Glomerular visceral epithelial cell (primary cell): ENCODE results near the gene SLC6A19.
"Not testable (repeated sequence)": the region's sequence is repeated elsewhere in the genome, so short reads cannot be mapped to it uniquely, and the experiment has no call there.

Source experiments
- DNase-seq: peaks from one replicate; pipeline ENCODE4 v3.0.0-alpha.2; 2016; ENCODE audit errors: extremely low spot score

Gene SLC6A19

DNA sequence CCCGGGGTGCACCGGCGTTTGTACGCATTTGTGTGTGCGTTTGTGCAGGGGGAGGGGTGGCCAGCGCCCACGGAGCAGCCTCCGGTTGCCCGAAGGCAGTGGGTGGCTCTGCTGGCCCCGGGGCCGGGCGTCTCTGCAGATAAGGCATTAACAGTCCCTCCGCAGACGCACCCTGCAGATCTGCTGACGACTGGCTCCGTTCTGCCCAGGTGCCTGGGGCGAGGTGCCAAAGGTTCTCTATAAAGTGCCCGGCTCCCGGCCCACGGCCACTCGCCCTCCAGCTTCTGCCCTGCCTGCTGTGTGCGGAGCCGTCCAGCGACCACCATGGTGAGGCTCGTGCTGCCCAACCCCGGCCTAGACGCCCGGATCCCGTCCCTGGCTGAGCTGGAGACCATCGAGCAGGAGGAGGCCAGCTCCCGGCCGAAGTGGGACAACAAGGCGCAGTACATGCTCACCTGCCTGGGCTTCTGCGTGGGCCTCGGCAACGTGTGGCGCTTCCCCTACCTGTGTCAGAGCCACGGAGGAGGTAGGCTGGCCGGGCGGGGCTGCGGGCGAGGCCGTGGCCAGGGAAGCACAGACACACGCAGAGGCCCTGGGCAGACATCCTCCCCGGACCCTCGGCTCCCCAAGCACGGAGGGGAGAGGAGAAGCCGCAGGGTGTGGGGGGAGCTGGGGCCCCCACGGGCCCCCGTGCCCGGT is at the start of gene SLC6A19:
Gene SLC6A19, plus strand, starts transcription at position 269 of the 699 bp plus-strand sequence. Its CDS starts 56 bp downstream, at position 325.
- DNase-seq: no peak

DNA sequence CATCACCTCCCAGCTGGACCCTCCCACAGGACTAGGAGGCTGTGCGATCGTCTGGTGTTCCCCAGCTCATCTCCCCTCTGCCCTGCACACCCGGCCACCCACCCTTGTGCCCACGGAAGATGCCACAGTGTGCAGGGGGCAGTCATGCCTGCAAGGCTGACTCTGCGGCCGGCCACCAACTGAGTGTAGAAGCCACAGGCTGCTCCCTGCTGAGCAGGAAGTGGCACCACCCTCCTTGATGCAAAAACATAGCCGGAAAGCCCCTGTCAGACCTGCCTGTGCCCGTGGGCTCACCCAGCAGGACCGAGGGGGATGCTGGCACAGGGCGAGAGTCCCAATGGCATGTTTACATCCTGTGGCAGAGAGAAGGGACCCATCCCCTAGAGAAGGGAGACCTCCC is 49.2 kb upstream of the SLC6A19 start:
- peak; percentile 29 for DNase-seq

DNA sequence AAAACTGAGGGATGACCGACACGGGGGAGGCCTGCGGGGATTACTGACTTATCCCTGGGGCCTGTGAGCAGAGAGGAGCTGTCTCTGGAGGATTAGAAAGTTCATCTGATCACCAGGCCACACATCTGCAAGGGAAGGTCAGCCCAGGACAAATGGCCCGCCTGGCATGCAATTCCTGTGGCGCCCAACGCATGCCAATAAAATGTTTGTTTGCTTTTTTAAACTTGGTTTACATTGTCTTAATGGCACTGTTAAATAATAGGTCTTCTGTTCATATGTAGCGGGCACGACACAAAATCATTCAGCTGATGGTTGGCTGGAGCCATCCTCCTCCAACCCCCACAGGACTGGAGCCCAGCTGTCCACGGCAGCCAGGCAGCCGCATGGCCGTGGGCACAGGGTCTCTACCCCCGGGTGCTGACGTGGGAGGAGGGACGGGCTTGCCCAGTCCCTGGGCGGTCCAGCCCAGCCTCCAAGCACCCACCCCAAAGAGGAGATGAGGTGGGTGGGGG is 48.6 kb upstream of the SLC6A19 start:
- no peak for DNase-seq

DNA sequence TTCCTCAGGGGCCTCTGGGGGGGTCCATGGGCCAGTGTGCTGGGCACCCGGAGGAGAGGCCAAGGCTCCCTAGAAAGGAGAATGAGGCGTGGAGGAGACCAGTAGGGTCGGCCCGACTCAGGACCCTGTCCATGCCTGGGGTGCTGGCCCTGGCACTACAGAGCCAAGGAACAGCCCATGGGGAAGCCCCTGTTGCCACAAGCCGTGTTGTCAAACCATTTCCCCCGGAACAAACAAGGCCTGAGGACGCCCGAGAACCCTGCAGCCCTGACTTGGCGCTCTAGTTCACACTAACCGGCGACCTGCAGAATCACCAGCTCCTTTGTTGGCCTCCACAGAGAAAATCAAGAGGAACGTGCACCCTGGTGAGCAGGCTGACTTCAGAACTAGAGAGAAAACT is 48.0 kb upstream of the SLC6A19 start:
- no peak for DNase-seq

DNA sequence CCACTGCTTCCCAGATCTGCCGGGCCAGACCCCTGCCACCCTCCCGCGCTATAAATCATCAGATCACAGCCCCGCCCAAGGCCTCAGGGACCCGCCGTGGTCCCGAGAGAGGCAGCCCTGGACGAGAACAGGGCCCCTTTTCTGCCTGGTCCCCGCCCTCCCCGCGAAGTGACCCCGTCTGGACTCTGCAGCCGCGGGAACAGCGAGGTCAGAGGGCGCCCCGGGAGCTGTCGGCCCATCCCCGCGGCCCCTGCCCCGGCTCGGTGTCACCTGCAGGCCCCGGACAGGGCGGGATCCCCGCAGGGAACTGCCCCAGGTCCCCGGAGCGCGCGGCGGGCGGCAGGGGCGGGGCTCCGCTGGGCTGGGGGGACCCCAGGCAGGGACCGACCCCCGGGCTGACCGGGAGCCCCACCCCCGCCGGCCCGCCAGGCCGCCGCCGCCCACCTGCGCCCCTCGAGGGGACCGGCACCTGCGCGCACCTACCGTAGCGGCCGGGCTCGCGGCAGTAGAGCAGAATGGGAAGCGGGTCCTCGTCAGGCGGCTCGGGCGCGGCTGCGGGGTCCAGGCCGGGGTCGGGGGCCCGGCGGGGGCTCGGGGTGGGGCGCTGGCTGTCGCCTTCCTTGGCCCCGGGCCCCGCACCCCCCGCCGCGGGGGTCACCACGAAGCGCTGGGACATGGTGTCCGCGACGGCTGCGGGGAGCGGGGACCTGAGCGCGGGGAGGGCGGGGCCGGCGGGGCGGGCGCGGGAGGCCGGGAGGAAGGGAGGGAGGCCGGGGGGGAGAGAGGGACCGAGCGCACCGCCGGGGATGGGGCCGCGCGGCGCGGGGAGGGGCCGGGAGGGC is 46.0 kb upstream of the SLC6A19 start:
- no peak for DNase-seq

DNA sequence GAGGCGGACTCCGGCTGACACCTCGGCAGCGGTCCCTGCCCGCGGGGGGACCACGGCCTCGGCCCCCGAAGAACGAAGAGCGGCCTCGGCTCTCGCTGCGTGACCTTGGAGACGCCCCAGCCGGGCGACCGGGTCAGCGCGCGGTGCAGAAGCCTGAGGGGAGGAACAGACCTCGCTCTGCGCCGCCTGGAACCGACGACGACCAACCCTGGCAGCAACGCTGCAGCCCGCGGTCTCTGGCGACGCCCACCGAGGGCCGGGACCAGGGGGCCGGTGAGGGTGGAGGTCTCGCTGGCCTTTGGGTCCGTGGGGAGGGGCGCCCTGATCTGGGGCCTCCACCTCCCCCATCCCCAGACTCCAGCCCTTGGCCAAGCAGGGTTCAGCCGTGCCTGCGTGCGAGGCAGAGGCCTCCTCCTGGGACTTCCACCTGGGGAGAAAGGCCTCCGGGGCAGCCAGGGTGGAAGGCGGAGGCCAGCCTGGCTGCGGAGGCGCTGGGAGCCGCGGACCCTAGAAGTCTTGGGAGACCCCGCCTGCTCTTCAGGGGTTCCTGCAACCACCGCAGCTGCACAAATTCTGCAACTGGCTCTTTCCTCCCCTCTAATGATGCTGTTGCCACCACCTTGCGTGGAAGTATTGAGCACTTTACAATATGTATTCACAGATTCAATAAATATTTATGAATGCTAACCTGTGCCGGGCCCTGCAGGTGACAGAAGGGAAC is 45.2 kb upstream of the SLC6A19 start:
- no peak for DNase-seq

DNA sequence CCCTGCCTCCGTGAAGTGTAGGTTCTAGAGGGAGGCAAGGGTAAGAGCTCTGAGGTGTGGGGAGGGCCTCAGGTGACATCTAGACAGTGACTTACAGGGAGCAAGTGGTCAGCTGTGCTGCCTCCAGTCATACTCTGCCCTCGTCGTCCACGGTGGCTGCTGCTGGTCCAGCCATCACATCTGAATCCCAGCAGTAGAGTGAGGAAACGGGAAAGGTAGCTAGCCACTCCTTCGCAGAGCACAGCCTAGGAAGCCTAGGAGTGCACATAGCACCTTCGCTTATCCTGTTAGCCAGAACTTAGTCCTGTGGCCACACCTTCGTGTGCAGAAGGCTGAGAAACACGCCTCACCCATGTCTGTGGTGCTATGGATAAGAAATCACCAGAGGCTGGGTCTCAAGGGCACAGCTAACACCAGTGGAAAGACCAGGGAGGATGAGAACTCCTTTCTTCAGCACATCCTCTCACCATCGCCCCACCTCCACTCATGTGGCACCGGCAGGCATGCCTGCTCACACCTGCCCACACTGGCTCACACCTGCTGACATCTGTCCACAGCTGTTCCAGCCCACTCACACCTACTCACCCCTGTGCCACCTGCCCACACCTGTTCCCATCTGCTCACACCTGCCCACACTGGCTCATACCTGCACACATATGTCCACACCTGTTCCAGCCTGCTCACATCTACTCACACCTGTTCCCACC is 44.5 kb upstream of the SLC6A19 start:
- no peak for DNase-seq

DNA sequence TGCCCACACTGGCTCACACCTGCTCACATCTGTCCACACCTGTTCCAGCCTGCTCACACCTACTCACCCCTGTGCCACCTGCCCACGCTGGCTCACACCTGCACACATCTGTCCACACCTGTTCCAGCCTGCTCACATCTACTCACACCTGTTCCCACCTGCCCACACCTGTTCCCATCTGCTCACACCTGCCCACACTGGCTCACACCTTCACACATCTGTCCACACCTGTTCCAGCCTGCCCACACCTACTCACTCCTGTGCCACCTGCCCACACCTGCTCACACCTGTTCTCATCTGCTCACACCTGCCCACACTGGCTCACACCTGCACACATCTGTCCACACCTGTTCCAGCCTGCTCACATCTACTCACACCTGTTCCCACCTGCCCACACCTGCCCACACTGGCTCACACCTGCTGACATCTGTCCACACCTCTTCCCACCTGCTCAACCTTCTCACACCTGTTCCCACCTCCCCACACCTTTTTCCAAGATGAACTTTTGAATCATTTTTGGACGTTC is 43.9 kb upstream of the SLC6A19 start:
- not testable (repeated sequence) for DNase-seq

DNA sequence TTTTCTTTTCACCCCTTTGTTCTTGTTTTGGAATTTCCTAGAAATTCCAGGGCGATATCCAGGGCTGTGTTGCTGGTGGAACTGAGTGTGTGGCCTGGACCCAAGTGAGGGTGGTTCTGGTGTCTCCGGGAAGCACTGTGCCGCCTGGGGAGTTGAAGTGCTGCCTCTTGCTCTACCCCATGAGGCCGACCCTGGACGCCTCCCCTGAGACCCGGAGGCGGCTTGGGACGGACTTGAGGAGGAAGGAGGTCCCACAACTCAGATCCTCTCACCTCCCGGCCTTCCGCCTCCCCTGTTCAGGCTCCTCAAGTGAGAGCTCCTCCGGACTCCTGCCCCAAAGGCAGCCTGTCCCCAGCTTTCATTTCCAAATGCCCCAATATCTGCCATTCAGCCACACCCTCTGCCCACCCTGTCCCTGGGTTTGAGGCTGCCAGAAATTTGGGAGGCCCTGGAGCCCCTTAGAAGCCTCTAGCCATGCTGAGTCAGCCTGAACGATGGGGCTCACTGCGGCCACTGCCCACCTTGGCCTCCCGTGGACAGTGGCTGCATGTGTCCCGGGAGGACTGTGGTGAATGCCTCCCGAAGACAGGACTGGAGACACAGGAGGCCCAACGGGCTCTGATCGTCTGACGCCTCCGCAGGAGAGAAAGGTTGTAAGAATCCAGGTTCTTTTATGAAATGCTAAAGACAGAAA is 42.6 kb upstream of the SLC6A19 start:
- no peak for DNase-seq

DNA sequence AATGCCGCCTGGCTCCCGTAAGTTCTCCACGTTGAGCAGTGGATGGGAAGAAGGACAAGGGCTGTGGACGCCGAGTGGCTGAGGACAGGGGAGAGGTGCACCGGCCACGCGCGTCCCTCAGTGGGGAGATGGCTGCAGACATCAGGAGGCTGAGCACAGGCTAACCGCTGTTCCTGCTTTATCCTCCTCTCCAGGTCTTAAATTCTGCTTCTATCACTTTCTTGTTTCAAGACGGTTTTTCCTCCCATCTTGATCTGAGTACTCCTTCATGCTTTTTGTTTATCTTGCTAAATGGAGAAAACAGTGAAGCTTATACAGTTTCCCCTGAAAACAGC is 42.1 kb upstream of the SLC6A19 start:
- DNase-seq: no peak

DNA sequence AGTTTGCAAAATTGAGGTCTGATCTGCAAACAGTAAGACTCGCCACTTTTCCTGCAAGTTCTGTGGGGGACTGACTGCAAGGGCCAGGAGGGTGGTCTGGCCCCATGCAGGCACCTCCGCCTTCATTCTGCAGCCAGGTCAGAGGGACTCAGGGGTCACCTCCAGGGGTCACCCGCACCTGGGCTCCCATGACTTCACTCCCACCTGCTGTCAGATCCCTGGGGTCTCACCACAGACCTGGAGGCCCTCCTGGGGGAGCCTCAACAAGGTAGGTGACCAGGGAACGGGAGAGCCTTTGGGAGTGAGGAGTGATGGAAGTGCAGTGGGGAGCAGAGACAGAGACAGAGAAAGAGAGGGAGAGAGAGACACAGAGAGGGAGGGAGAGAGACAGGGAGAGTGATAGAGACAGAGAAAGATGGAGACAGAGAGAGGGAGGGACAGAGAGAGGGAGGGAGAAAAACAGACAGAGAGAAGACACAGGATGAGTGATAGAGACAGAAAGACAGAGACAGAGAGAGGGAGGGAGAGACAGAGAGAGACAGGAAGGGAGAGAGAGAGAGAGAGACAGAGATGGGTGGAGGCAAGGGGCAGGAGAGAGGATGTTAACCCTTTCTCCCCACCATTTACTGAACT is 41.5 kb upstream of the SLC6A19 start:
- no peak for DNase-seq

DNA sequence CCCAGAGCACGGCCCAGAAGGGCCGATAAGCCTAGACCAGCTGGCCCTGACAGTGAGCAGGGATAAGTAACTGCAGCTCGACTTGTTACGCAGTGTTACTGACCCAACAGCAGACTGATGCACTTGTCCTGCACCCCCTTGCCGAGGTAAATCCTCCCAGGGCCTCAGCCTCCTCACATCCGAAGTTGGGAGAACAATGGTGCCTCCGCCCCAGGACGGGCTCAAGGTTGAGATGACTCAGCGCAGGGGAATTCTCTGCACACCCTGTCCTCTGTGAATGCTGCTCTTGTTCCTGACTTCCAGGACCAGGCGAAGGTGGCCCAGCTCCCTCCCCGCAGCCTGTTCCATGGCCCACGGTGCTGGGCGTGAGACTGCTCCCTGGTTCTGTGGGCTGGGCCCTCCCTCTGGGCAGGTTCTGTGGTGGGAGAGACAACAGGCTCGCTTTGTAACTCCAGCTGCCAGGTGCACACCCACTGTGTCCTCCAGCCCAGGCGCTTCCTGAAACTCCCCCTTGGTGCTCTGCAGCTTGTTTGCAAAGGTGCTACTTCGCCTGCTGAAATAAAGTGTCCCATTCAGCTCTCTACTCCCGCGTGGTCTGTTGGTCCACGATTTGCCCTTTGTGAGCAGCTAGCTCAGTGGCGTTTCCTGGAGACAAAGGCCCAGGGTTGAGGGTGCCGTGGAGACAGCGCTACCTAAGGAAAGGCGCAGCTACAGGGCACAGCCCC is 40.1 kb upstream of the SLC6A19 start:
- DNase-seq: peak; percentile 14

DNA sequence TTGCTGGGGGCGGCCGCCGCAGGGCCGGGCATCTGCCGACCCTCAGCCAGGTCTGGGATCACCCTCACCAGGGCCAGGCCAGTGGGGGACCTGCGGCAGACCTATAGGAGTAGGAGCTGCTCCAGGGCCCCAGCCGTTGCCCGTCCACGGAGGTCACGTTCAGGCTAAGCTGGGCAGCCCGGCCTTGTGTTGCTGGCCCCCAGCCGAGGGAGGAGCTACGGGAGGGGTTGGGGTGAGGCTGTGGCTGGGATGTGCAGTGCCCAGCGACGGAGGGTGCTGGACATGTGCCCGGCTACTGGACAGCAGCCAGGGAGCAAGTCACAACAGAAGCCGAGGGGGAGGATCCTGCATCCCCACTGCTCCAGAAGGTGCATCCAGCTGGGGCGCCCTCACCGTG is 39.6 kb upstream of the SLC6A19 start:
- no peak for DNase-seq

DNA sequence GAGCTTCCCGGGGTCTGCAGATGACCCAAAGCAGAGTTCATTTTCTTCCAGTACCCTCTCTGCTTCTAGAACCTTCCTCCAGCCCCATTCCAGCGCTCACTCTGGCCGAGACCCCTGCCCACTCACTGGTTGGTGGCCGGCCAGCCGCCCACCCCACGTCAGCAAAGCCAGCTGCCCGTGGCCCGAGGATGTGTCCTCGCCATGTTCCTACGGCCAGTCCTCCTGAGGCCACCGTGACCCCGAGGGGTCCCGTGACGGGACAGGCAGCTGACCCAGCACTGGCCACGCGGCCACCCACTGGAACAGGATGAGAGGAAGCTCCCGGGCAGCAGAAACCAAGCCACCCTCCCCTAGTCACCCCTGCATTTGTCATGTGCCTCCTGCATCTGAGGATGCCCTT is 39.1 kb upstream of the SLC6A19 start:
- DNase-seq: no peak

DNA sequence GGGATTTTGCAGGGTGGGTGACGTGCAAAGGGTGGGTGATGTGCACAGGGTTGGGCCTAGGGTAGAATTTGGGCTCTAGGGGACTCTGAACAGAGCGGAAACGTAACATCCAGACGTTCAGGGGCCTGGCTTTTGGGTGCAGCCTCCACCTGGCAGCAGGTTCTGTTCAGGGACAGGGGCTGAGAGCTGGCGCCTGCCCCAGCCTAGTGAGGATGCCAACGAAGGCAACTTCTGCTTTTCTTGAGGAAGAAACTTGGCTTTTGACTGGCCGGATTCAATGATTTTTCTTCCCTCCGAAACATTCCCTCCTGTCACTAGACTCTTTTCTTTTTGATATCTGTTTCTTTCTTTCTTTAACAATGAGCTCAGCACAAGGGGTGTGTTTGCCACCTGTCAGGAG is 38.6 kb upstream of the SLC6A19 start:
- no peak for DNase-seq

DNA sequence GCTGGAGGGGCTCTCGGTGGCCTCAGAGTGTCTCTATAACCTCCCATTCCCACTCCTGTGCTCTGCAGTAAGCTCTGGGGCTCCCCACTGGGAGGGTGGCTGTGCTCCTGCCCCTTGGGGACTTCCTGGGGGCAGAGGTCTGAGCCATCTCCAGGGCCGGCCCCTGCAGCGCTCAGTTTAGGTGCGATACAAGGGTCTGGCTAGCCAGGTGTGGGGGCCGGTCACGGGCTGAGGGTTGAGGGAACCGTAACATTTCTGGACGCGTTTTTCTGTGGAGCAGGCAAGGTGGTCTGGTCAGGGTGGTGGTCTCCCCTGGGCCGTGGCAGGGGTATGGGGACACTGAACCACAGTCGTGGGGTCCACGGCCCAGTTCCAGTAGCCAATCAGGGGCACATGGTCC is 38.0 kb upstream of the SLC6A19 start:
- no peak for DNase-seq

DNA sequence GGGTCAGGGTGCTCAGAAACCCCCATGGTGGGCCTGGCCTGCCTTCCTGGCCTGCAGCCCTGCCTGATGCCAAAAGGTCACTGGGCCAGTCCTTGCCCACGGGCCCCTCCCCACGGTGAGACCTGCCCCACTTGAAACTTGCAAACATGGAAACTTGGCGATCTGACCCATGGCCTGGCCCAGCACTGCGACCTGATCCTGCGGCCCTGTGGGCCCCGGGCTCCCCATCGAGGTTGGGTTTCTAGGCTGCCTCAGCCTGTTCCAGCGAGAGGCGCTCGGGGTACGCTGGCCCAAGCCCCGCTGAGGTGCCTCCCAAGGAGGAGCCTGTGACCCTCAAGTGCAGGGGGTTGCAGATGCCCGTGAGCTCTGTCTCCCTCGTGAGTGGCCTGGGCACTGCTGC is 37.5 kb upstream of the SLC6A19 start:
- no peak for DNase-seq

DNA sequence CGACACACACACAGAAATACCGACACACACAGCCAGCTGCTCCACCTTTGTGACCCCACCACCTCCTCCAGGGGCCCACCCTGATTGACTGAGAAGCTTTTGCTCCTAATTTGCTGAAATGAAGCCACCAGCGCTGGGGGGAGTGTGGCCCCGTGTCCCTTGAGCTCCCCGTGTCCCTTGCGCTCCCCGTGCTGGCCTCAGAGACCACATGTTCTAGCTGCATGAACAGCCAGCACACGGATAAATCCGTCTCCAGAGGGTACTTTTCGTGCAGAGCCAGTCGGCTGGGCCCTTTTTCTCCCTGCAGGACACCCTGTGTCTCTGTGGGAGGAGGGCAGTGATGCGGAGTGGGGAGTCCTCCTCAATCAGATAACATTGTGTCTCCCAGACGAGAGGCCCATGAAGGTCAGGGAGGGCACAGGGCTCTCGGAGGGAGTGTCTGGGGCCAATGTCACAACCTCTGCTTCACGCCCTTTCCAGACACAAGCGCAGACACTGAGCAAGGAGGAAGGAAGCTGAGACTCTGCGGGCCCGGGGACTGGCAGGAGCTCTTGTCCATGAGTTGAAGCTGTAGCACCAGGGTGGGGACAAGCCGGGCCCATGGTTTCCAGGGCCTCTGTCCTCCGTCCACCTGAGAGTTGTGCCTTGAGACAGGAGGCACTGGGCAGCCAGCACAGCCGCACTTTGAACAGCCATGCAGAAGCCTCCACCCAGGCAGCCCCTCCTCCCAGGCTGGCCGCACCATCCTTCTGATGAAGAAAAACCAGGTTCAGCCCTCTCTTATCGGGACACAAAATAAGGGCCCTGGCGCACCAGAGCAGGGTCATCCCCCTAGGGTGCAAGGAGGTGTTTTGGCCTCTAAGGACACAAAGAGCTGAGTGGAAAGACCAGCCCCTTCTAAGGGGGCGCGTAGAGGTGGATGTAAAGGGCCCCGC is 36.4 kb upstream of the SLC6A19 start:
- no peak for DNase-seq

DNA sequence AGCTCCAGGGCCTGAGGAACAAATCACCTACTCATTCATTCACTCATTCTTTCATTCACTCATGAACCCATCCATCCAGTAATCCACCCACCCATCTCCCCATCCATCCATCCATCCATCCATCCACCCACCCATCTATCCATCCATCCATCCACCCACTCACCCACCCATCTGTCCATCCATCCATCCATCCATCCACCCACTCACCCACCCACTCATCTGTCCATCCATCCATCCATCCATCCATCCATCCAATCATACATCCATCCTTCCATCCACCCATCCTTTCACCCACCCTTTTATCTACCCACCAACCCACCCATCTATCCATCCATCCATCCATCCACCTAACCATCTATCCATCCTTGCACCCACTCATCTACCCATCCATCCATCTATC is 35.5 kb upstream of the SLC6A19 start:
- DNase-seq: no peak
